A673 (cell line): ENCODE data around the gene GNAZ.

Source experiments
- EZH2 ChIP-seq: fragments of 200-600 bp; sonication (generic); IDR thresholded peaks from 2 replicates; pipeline ENCODE4 v1.6.1; 2017; ENCODE audit warnings: borderline replicate concordance, low read depth, mild to moderate bottlenecking, mixed read lengths, antibody characterized with exemption, low read length; ENCODE audit not compliant: poor library complexity, severe bottlenecking
- TF ChIP-seq, protein P1 (sequence below): fragments of 300-800, 200-600 bp; sonication (generic); conservative IDR thresholded peaks from 2 replicates; pipeline ENCODE4 v1.5.1; 2017; ENCODE audit warnings: low read depth, mild to moderate bottlenecking, antibody characterized with exemption, low read length, moderate library complexity, mixed read lengths

GRCh38 chr22:23042179-23042578 lies 28.1 kb upstream of the GNAZ start:
- TF ChIP-seq, protein P1, sequence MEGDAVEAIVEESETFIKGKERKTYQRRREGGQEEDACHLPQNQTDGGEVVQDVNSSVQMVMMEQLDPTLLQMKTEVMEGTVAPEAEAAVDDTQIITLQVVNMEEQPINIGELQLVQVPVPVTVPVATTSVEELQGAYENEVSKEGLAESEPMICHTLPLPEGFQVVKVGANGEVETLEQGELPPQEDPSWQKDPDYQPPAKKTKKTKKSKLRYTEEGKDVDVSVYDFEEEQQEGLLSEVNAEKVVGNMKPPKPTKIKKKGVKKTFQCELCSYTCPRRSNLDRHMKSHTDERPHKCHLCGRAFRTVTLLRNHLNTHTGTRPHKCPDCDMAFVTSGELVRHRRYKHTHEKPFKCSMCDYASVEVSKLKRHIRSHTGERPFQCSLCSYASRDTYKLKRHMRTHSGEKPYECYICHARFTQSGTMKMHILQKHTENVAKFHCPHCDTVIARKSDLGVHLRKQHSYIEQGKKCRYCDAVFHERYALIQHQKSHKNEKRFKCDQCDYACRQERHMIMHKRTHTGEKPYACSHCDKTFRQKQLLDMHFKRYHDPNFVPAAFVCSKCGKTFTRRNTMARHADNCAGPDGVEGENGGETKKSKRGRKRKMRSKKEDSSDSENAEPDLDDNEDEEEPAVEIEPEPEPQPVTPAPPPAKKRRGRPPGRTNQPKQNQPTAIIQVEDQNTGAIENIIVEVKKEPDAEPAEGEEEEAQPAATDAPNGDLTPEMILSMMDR, result no peak
- no peak for TF ChIP-seq EZH2
